HepG2 (cell line): ENCODE measurements around the gene MSANTD2. TPM values are rescaled to one million over a fixed set of nuclear protein-coding genes. Genes with fewer than 3 reads are reported as not detected.

ENCODE experiments used
- CAMTA2 ChIP-seq: sonication (generic); formaldehyde crosslinking; IDR thresholded peaks from 2 replicates; pipeline ENCODE4 v1.4.0; 2020; ENCODE audit warnings: mild to moderate bottlenecking, missing genetic modification reagents, borderline replicate concordance
- FOXO1 ChIP-seq: sonication (generic); formaldehyde crosslinking; IDR thresholded peaks from 2 replicates; pipeline ENCODE4 v1.4.0; 2020; ENCODE audit warnings: missing genetic modification reagents
- HNF4G ChIP-seq, 2 experiments: sonication (generic) in 1 of 2; formaldehyde crosslinking in 1 of 2; IDR thresholded peaks; 2 replicates each; pipeline versions ENCODE4 v1.4.0 to v1.6.1; 2011 to 2020; ENCODE audit warnings: borderline replicate concordance in 2 of 2, low read depth in 2 of 2, mild to moderate bottlenecking in 2 of 2, low read length in 1 of 2, missing genetic modification reagents in 1 of 2, moderate library complexity in 1 of 2
- KAT8 ChIP-seq: IDR thresholded peaks from 2 replicates; pipeline ENCODE4 v1.6.1; 2016; ENCODE audit warnings: missing genetic modification reagents, missing compliant biosample characterization
- NPAS2 ChIP-seq: sonication (generic); formaldehyde crosslinking; IDR thresholded peaks from 2 replicates; pipeline ENCODE4 v1.8.0; 2022; ENCODE audit warnings: mild to moderate bottlenecking, missing genetic modification reagents, borderline replicate concordance
- PAF1 ChIP-seq: IDR thresholded peaks from 2 replicates; pipeline ENCODE4 v1.6.1; 2016; ENCODE audit warnings: missing genetic modification reagents, missing compliant biosample characterization
- STAT5B ChIP-seq: sonication (generic); formaldehyde crosslinking; IDR thresholded peaks from 2 replicates; pipeline ENCODE4 v1.4.0; 2020; ENCODE audit warnings: missing genetic modification reagents
- ZBED4 ChIP-seq: sonication (generic); formaldehyde crosslinking; IDR thresholded peaks from 2 replicates; pipeline ENCODE4 v1.4.0; 2020; ENCODE audit warnings: missing genetic modification reagents, borderline replicate concordance
- ZFP1 ChIP-seq: IDR thresholded peaks from 2 replicates; pipeline ENCODE4 v1.6.1; 2016
- ZGPAT ChIP-seq: IDR thresholded peaks from 2 replicates; pipeline ENCODE4 v1.6.1; 2016; ENCODE audit warnings: mild to moderate bottlenecking
- ZKSCAN5 ChIP-seq: sonication (generic); formaldehyde crosslinking; IDR thresholded peaks from 2 replicates; pipeline ENCODE4 v1.5.1; 2020; ENCODE audit warnings: mild to moderate bottlenecking, missing genetic modification reagents
- ZNF232 ChIP-seq: sonication (generic); formaldehyde crosslinking; IDR thresholded peaks from 2 replicates; pipeline ENCODE4 v1.4.0; 2020; ENCODE audit warnings: missing genetic modification reagents, borderline replicate concordance
- ZNF264 ChIP-seq: sonication (generic); formaldehyde crosslinking; IDR thresholded peaks from 2 replicates; pipeline ENCODE4 v1.4.0; 2020; ENCODE audit warnings: missing genetic modification reagents
- ZNF331 ChIP-seq: sonication (generic); formaldehyde crosslinking; IDR thresholded peaks from 2 replicates; pipeline ENCODE4 v1.4.0; 2020; ENCODE audit warnings: missing genetic modification reagents
- ZNF589 ChIP-seq: sonication (generic); formaldehyde crosslinking; conservative IDR thresholded peaks from 2 replicates; pipeline ENCODE4 v1.8.0; 2022; ENCODE audit warnings: mild to moderate bottlenecking, moderate library complexity, missing genetic modification reagents
- ZNF709 ChIP-seq: sonication (generic); formaldehyde crosslinking; IDR thresholded peaks from 2 replicates; pipeline ENCODE4 v1.5.0; 2020; ENCODE audit warnings: mild to moderate bottlenecking, missing genetic modification reagents
- ZNF781 ChIP-seq: sonication (generic); formaldehyde crosslinking; IDR thresholded peaks from 2 replicates; pipeline ENCODE4 v1.5.1; 2020; ENCODE audit warnings: borderline replicate concordance, mild to moderate bottlenecking, missing genetic modification reagents; ENCODE audit errors: not compliant biosample characterization
- ZNF790 ChIP-seq: sonication (generic); formaldehyde crosslinking; IDR thresholded peaks from 2 replicates; pipeline ENCODE4 v1.8.0; 2022; ENCODE audit warnings: missing genetic modification reagents, mild to moderate bottlenecking, borderline replicate concordance
- ZNF83 ChIP-seq: sonication (generic); formaldehyde crosslinking; IDR thresholded peaks from 2 replicates; pipeline ENCODE4 v1.4.0; 2020; ENCODE audit warnings: missing genetic modification reagents, mild to moderate bottlenecking, borderline replicate concordance
- polyA plus RNA-seq, 8 experiments: library from polyadenylated mRNA; depleted of rRNA in 3 of 8; stranded (reverse) in 7 of 8; unstranded in 1 of 8; fragments of >200 nt; fragmentation: Illumina TruSeq in 4 of 8; extraction: Trizol in 4 of 8; gene quantifications; 2 replicates each; pipeline versions ENCODE4 v1.2.1 to v1.2.3, GENCODE V29; 2011 to 2016; ENCODE audit warnings: low read depth in 4 of 8, missing spikeins in 1 of 8, mixed read lengths in 1 of 8; ENCODE audit not compliant: insufficient read depth in 1 of 8
- total RNA-seq, 5 experiments: library from RNA; depleted of rRNA; stranded (reverse); fragments of >200 nt; fragmentation: Illumina TruSeq; extraction: Trizol; gene quantifications; 2 replicates each; pipeline ENCODE4 v1.2.3, GENCODE V29; 2016; ENCODE audit warnings: low read depth in 1 of 5
- TF ChIP-seq, protein P1 (sequence below): sonication (generic); formaldehyde crosslinking; IDR thresholded peaks from 2 replicates; pipeline ENCODE4 v1.4.0; 2020; ENCODE audit warnings: mild to moderate bottlenecking, missing genetic modification reagents
- TF ChIP-seq, protein P2 (sequence below): sonication (generic); formaldehyde crosslinking; IDR thresholded peaks from 2 replicates; pipeline ENCODE4 v1.5.1; 2020; ENCODE audit warnings: mild to moderate bottlenecking, moderate library complexity, missing genetic modification reagents

Gene MSANTD2
- total and polyA plus RNA-seq, 2 of the 13 experiments (the other 11 are each of a cell fraction or from before 2014, with no cell fraction given): 8.7 to 10.1 TPM

DNA sequence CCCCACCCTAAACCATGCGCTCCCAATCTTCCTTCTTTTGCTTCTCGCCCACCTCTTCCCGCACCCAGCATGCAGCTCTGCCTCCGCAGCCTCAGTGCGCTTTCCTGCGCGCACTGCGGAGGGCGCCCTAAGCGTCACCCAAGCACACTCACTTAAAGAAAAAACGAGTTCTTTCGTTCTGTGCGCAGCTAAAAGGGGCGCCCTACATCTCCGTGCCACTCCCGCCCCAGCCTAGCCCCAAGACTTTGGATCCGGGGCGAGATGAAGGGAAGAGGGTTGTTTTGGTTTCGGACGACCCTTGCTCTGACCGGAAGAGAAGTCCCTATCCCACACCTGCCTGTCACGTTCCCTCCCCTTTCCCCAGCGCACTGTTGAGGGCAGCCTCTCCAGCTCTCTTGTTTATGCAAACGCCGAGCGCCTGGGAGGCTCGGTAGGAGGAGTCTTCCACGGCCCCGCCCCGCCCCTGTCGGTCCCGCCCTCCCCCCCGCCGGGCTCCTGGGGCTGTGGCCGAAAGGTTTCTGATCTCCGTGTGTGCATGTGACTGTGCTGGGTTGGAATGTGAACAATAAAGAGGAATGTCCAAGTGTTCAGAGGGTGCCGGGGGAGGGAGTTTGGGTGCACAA lies 53.5 kb downstream of the MSANTD2 start (continued):
- TF ChIP-seq, protein P1, sequence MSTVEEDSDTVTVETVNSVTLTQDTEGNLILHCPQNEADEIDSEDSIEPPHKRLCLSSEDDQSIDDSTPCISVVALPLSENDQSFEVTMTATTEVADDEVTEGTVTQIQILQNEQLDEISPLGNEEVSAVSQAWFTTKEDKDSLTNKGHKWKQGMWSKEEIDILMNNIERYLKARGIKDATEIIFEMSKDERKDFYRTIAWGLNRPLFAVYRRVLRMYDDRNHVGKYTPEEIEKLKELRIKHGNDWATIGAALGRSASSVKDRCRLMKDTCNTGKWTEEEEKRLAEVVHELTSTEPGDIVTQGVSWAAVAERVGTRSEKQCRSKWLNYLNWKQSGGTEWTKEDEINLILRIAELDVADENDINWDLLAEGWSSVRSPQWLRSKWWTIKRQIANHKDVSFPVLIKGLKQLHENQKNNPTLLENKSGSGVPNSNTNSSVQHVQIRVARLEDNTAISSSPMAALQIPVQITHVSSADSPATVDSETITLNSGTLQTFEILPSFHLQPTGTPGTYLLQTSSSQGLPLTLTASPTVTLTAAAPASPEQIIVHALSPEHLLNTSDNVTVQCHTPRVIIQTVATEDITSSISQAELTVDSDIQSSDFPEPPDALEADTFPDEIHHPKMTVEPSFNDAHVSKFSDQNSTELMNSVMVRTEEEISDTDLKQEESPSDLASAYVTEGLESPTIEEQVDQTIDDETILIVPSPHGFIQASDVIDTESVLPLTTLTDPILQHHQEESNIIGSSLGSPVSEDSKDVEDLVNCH (CRISPR knock-in tag): no peak
- TF ChIP-seq KAT8 (CRISPR knock-in tag): peak; percentile 66; the same call in 1 of the 2 replicates
- TF ChIP-seq ZGPAT: peak; percentile 51; the same call in 1 of the 2 replicates
- no peak for TF ChIP-seq ZKSCAN5 (CRISPR knock-in tag)
- TF ChIP-seq HNF4G (IDR thresholded peaks at IDR 0.05; ENCODE audit: borderline replicate concordance, low read depth, low read length): no peak
- TF ChIP-seq HNF4G (CRISPR knock-in tag; IDR thresholded peaks at IDR 0.05; ENCODE audit: borderline replicate concordance, low read depth): no peak
- TF ChIP-seq ZNF331 (CRISPR knock-in tag): 0 out of 2 replicates have a peak, but pooled peaks have one; percentile 13
- no peak for TF ChIP-seq ZNF83 (CRISPR knock-in tag)
- no peak for TF ChIP-seq CAMTA2 (CRISPR knock-in tag)
- no peak for TF ChIP-seq ZNF790 (CRISPR knock-in tag)
- no peak for TF ChIP-seq STAT5B
- TF ChIP-seq ZBED4: peak; percentile 28; the same call in 1 of the 2 replicates
- 0 out of 2 replicates have a peak, but pooled peaks have one; percentile 12 for TF ChIP-seq FOXO1 (CRISPR knock-in tag)
- no peak for TF ChIP-seq ZNF781
- TF ChIP-seq ZNF709 (CRISPR knock-in tag): no peak
- peak; percentile 87 for TF ChIP-seq ZNF232 (CRISPR knock-in tag)
- TF ChIP-seq PAF1 (CRISPR knock-in tag): no peak
- TF ChIP-seq NPAS2 (CRISPR knock-in tag): no peak
- TF ChIP-seq ZNF264: no peak
- TF ChIP-seq, protein P2, sequence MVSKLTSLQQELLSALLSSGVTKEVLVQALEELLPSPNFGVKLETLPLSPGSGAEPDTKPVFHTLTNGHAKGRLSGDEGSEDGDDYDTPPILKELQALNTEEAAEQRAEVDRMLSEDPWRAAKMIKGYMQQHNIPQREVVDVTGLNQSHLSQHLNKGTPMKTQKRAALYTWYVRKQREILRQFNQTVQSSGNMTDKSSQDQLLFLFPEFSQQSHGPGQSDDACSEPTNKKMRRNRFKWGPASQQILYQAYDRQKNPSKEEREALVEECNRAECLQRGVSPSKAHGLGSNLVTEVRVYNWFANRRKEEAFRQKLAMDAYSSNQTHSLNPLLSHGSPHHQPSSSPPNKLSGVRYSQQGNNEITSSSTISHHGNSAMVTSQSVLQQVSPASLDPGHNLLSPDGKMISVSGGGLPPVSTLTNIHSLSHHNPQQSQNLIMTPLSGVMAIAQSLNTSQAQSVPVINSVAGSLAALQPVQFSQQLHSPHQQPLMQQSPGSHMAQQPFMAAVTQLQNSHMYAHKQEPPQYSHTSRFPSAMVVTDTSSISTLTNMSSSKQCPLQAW (CRISPR knock-in tag): peak; percentile 66; the same call in 1 of the 2 replicates
- no peak for TF ChIP-seq ZNF589 (CRISPR knock-in tag)
- no peak for TF ChIP-seq ZFP1
